OCI-LY3 (cell line): Measurements from ENCODE around the gene PRDM16.

ENCODE experiments used
- CTCF ChIP-seq: fragments of 200-600, 300-600 bp; sonication (generic); IDR thresholded peaks from 2 replicates; pipeline ENCODE4 v1.5.1; 2014; ENCODE audit warnings: antibody characterized with exemption, low read length, low read depth
- EZH2phosphoT487 ChIP-seq: fragments of 200-600 bp; shearing (Covaris generic); IDR thresholded peaks from 2 replicates; pipeline ENCODE4 v1.6.1; 2018; ENCODE audit warnings: antibody characterized with exemption, mixed run types, low read depth

DNA sequence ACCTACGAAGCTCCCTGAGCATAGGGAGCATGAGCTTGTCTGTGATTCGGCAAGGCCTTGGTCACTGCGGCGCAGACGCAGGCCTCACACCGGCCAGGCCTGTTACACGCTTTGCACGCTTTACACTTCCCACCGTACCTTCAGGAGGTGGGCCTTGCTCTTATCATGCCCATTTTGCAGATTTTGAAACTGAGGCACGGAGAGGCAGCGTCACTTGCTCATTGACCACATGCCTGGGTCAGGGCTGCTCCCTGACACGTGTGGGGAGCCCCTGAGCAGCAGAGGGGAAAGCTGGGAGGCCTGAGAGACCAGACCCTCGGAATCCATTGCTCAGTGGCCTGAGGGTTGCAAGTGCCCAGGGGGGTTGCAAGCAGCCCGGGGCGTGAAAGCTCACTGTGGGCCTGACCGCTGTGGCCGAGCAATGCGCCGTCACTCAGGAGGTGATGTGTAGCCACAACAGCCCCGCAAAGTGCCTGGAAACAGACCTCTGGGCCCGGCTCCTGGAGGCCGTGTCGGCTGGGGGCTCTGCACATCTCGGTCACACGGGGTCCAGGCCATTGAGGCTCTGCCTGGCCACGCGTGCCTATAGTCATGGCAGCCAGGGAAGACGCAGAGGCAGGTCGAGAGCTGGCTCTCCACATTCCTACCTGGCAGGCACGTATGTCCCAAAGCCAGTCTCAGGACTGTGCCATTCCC, 392.4 kb downstream of the PRDM16 start:
- TF ChIP-seq CTCF (no peak), EZH2phosphoT487 (no peak)
